ENCODE data around the gene SORBS1. TPM values are rescaled to one million over a fixed set of nuclear protein-coding genes. Genes with fewer than 3 reads are reported as not detected.

SORBS1 gene
- total and polyA plus RNA-seq, 9 of the 15 experiments (the other 6 are each of a cell fraction or from before 2014, with no cell fraction given), result 2.0 to 13.3 (median 6.5) TPM

DNA sequence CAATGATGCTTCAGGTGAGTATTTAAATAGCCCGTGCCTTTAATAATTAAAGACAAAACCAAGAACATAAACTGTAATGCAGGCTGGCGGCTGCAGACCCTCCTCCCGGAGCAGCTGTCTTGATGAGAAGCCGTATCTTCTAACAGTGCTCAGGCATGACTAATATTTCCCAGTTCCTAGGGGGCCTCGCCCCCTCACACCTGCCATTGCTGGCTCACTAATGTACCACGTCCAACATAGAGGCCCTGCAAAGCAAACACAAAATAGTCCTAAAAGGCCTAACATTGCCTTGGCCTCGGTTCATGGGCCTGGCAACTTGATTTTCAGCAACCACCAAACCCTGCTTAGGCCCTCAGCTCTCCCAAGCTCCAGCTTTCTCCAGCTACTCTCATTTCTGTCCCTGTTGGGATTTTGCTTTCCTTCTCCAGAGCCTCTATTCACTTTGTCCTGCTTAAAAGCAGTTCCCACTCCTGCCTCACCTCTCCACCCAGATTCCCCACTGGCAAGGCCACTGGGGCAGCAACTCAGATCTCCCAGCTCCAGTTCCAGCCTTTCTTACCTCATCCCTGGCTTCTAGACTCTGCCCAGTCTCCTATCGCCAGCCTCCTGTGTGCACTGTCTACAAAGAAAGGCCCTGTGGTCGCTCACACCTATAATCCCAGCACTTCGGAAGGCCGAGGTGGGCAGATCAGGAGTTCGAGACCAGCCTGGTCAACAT is 16.2 kb downstream of the SORBS1 start (continued):
- no peak for TF ChIP-seq ZNF212 (CRISPR knock-in tag; IDR thresholded peaks at IDR 0.05)
- TF ChIP-seq, protein P1, sequence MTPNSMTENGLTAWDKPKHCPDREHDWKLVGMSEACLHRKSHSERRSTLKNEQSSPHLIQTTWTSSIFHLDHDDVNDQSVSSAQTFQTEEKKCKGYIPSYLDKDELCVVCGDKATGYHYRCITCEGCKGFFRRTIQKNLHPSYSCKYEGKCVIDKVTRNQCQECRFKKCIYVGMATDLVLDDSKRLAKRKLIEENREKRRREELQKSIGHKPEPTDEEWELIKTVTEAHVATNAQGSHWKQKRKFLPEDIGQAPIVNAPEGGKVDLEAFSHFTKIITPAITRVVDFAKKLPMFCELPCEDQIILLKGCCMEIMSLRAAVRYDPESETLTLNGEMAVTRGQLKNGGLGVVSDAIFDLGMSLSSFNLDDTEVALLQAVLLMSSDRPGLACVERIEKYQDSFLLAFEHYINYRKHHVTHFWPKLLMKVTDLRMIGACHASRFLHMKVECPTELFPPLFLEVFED (CRISPR knock-in tag; conservative IDR thresholded peaks at IDR 0.05), result no peak
- TF ChIP-seq KDM5B (IDR thresholded peaks at IDR 0.05; ENCODE audit: insufficient replicate concordance, low read depth, low read length), result no peak
- TF ChIP-seq MXD1 (CRISPR knock-in tag; IDR thresholded peaks at IDR 0.05; ENCODE audit: borderline replicate concordance, poor library complexity, severe bottlenecking), result no peak

GRCh38 chr10:95543459-95543858 is 17.7 kb downstream of the SORBS1 start:
- no TSS peak for BruUV-seq (replicated peaks)
- no peaks in the 10 kb centered on the region for H4K20me1 ChIP-seq (replicated peaks; ENCODE audit: control insufficient read depth, insufficient read depth, low read length)
- no peaks in the 10 kb centered on the region for H3K36me3 ChIP-seq (ENCODE audit: control insufficient read depth, insufficient read depth, low read length)
- H3K27me3 ChIP-seq (ENCODE audit: control insufficient read depth in 2 of 2, insufficient read depth in 2 of 2, low read length in 2 of 2), result no peaks in the 10 kb centered on the region
- no peaks in the 10 kb centered on the region for H3K9me3 ChIP-seq (replicated peaks; ENCODE audit: control insufficient read depth, insufficient read depth, low read depth, low read length)
- no peak overlapping the region; the same call in 1 of the 2 replicates for H3K4me2 ChIP-seq (ENCODE audit: insufficient read depth, low read length)
- intact Hi-C loops (cut with micrococcal nuclease) (no loop called here), in situ Hi-C loops (cut with MboI) (no loop called here)
- ATAC-seq (peak; percentile 50), FAIRE-seq (peak; percentile 66), DNase-seq (ENCODE audit: extremely low read depth in 1 of 4, low spot score in 3 of 4) (peak in 1 of 4 experiments; percentile 29)
- WGBS (ENCODE audit: insufficient coverage, low coverage, missing lambda C conversion rate), result 2% methylated on average over 4 of the region's 4 CpGs
- ChIA-PET CTCF (ENCODE audit: low intra/inter-chr PET ratio) (interaction anchor here (1.0 kb wide), 1 partner anchor 58 kb away, joined by 3 read pairs; no protein-coding TSS in a partner anchor), POLR2A (interaction anchor here (0.7 to 2.1 kb wide), 6 partner anchors 9 to 337 kb away, joined by 3 to 9 read pairs (median 4); no protein-coding TSS in a partner anchor)
- no peak overlapping the region; the same call in 2 of the 3 replicates for H3K27ac ChIP-seq (ENCODE audit: extremely low read depth, low read depth, low read length)
- peaks cover 33 to 51% of the 10 kb centered on the region in 2 experiments for H3K4me1 ChIP-seq (replicated peaks in 1 of 2; ENCODE audit: control insufficient read depth in 2 of 2, insufficient read depth in 2 of 2, low read length in 2 of 2)
- H2AFZ ChIP-seq (ENCODE audit: low read depth, low read length), result no peak overlapping the region
- peak overlapping the region; percentile 22 to 37; a peak in 2 of 4 replicates for H3K9ac ChIP-seq (ENCODE audit: insufficient read depth in 1 of 2, low read depth in 2 of 2, low read length in 2 of 2)
- peaks cover 2% of the 10 kb centered on the region for H3K9me1 ChIP-seq (ENCODE audit: control insufficient read depth, insufficient read depth, low read length)
- peaks cover 20% of the 10 kb centered on the region for H3K79me2 ChIP-seq (ENCODE audit: control insufficient read depth, insufficient read depth, low read length)
- H3K4me3 ChIP-seq, result no peak overlapping the region
- TF ChIP-seq ZNF324 (CRISPR knock-in tag; IDR thresholded peaks at IDR 0.05), result no peak
- TF ChIP-seq ARID1B (IDR thresholded peaks at IDR 0.05), result 0 out of 2 replicates have a peak, but pooled peaks have one; percentile 31
- TF ChIP-seq GTF2A2 (tag; IDR thresholded peaks at IDR 0.05), result no peak
- TF ChIP-seq SMARCA4 (IDR thresholded peaks at IDR 0.05), result peak; percentile 19; the same call in 1 of the 2 replicates
- TF ChIP-seq, protein P2, sequence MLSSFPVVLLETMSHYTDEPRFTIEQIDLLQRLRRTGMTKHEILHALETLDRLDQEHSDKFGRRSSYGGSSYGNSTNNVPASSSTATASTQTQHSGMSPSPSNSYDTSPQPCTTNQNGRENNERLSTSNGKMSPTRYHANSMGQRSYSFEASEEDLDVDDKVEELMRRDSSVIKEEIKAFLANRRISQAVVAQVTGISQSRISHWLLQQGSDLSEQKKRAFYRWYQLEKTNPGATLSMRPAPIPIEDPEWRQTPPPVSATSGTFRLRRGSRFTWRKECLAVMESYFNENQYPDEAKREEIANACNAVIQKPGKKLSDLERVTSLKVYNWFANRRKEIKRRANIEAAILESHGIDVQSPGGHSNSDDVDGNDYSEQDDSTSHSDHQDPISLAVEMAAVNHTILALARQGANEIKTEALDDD (IDR thresholded peaks at IDR 0.05), result 0 out of 2 replicates have a peak, but pooled peaks have one; percentile 19
